SK-N-MC (cell line): ENCODE results near the gene CCDC120.

Experiments used
- EZH2 ChIP-seq: fragments of 200-600 bp; sonication (generic); IDR thresholded peaks from one replicate; pipeline ENCODE4 v1.6.1; 2017; ENCODE audit warnings: antibody characterized with exemption
- FOXP2 ChIP-seq: optimal IDR thresholded peaks from 2 replicates; pipeline ENCODE3; 2011; ENCODE audit warnings: mild to moderate bottlenecking, moderate library complexity; ENCODE audit not compliant: insufficient read depth; ENCODE audit errors: extremely low read length, control extremely low read depth
- POLR2AphosphoS5 ChIP-seq: IDR thresholded peaks from 2 replicates; pipeline ENCODE4 v1.6.1; 2012; ENCODE audit warnings: mild to moderate bottlenecking, low read depth, low read length, borderline replicate concordance

- TF ChIP-seq EZH2 (no peak), POLR2AphosphoS5 (no peak), FOXP2 (no peak)
These were observed 402 bp downstream of the CCDC120 start for GRCh38 chrX:49059201-49059600.
